ENCODE data around the gene LRRC45. TPM values are rescaled to one million over a fixed set of nuclear protein-coding genes. Genes with fewer than 3 reads are reported as not detected.

Gene LRRC45
- total RNA-seq, 1 experiment from 2014 or later, result 38.1 TPM

DNA sequence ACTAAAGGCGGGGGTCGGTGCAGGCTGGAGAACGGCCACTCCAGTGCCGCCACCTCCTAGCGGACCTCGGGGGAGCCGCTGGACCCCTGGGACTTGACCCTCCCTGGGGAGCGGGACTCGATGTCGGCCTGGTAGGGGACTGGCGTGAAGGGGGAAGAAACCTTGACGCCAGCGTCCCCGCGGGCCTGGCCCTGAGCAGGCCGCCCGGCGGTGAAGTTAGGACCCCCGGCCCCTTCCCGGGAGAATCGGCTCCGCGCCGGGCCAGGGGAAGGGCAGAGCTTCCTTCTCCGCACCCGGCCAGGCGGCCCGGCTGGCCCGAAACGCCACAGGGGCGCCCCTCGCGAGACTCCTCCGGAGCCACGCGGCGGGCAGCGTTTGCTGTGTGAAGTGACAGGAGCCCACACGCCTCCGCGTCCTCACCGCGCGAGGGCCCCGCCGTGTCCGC is 42.1 kb downstream of the LRRC45 start:
- no peak for DNase-seq (ENCODE audit: low spot score)
- H3K27ac Mint-ChIP-seq, result no peak overlapping the region
- POLR2A ChIA-PET, result no interaction called here
- peak; percentile 8; the same call in 1 of the 2 replicates for ATAC-seq
- H3K9me3 Mint-ChIP-seq, result no peaks in the 10 kb centered on the region
- peaks cover under 1% of the 10 kb centered on the region; the same call in 1 of the 2 replicates for H3K36me3 Mint-ChIP-seq
- H3K4me3 Mint-ChIP-seq, result peak overlapping the region; percentile 67
- peaks cover under 1% of the 10 kb centered on the region; the same call in 1 of the 2 replicates for H3K27me3 Mint-ChIP-seq (ENCODE audit: low read depth)
- TF ChIP-seq CREM (CRISPR knock-in tag; IDR thresholded peaks at IDR 0.05) (0 out of 2 replicates have a peak, but pooled peaks have one; percentile 6), ZNF219 (CRISPR knock-in tag; IDR thresholded peaks at IDR 0.05; ENCODE audit: borderline replicate concordance) (no peak), ETV6 (CRISPR knock-in tag; IDR thresholded peaks at IDR 0.05) (no peak)
- TF ChIP-seq, protein P1, sequence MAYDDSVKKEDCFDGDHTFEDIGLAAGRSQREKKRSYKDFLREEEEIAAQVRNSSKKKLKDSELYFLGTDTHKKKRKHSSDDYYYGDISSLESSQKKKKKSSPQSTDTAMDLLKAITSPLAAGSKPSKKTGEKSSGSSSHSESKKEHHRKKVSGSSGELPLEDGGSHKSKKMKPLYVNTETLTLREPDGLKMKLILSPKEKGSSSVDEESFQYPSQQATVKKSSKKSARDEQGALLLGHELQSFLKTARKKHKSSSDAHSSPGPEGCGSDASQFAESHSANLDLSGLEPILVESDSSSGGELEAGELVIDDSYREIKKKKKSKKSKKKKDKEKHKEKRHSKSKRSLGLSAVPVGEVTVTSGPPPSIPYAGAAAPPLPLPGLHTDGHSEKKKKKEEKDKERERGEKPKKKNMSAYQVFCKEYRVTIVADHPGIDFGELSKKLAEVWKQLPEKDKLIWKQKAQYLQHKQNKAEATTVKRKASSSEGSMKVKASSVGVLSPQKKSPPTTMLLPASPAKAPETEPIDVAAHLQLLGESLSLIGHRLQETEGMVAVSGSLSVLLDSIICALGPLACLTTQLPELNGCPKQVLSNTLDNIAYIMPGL (CRISPR knock-in tag; IDR thresholded peaks at IDR 0.05), result 0 out of 2 replicates have a peak, but pooled peaks have one; percentile 11
- TF ChIP-seq, protein P2, sequence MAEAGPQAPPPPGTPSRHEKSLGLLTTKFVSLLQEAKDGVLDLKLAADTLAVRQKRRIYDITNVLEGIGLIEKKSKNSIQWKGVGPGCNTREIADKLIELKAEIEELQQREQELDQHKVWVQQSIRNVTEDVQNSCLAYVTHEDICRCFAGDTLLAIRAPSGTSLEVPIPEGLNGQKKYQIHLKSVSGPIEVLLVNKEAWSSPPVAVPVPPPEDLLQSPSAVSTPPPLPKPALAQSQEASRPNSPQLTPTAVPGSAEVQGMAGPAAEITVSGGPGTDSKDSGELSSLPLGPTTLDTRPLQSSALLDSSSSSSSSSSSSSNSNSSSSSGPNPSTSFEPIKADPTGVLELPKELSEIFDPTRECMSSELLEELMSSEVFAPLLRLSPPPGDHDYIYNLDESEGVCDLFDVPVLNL (CRISPR knock-in tag; IDR thresholded peaks at IDR 0.05; ENCODE audit: borderline replicate concordance, low read depth), result no peak
- TF ChIP-seq, protein P3, sequence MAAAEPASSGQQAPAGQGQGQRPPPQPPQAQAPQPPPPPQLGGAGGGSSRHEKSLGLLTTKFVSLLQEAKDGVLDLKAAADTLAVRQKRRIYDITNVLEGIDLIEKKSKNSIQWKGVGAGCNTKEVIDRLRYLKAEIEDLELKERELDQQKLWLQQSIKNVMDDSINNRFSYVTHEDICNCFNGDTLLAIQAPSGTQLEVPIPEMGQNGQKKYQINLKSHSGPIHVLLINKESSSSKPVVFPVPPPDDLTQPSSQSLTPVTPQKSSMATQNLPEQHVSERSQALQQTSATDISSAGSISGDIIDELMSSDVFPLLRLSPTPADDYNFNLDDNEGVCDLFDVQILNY (CRISPR knock-in tag; IDR thresholded peaks at IDR 0.05), result 0 out of 2 replicates have a peak, but pooled peaks have one; percentile 9
- CTCF ChIA-PET, result interaction anchor here (1.4 to 3.4 kb wide), 3 partner anchors 28 to 89 kb away, joined by 5 to 9 read pairs (median 7); partner anchors contain the start of gene DCXR
- H3K4me1 Mint-ChIP-seq, result 0 out of 2 replicates have a peak, but pooled peaks cover 2% of the 10 kb centered on the region

DNA sequence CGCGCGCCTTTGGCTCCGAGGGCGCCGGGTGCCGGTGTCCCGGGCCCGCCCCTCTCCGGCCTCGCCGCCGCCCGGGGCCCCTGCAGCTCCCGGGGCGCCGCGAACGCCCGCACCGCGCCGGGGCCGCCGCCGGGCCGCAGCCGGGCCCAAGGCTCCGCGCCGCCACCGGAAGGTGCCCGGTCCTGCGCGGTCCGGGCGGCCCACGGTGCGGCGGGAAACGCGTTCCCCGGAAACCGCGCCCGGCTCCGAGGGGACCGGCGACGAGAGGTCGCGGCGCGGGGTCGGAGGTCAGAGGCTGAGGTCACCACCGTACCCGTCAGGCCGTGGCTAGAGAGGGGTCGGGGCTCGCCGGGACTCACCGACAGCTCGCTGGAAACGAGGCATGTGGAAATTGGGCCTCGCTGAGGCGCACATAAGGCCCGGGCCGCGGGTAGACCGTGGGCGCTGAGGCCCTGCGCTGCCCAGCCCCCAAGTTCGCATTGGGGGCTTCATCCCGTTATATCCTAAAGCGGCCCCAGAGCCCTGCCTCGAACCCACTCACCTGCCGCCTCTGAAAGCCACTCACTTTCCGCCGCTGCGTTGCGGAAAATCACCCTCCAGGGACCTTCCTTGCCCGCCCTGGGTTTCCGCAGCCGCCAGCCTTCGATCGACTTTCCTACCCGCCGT is 42.7 kb downstream of the LRRC45 start, which contains the start of gene DUS1L:
DUS1L (minus strand) TSS at position 167 of the 666 bp plus-strand sequence. CDS start 745 bp downstream, outside the sequence.
- DNase-seq (ENCODE audit: low spot score) (peak; percentile 60), ATAC-seq (peak; percentile 78)
- ChIA-PET CTCF (interaction anchor here (1.0 to 3.4 kb wide), 4 partner anchors 11 to 88 kb away, joined by 3 to 9 read pairs (median 6); no protein-coding TSS in a partner anchor), POLR2A (no interaction called here)
- H3K27me3 Mint-ChIP-seq (ENCODE audit: low read depth), result peaks cover 2% of the 10 kb centered on the region; the same call in 1 of the 2 replicates
- H3K4me3 Mint-ChIP-seq, result peak within 1 kb of the TSS; percentile 74
- H3K4me1 Mint-ChIP-seq, result 0 out of 2 replicates have a peak, but pooled peaks cover 2% of the 10 kb centered on the region
- no peak within 1 kb of the TSS for H3K27ac Mint-ChIP-seq
- H3K9me3 Mint-ChIP-seq, result no peaks in the 10 kb centered on the region
- no peaks in the 10 kb centered on the region for H3K36me3 Mint-ChIP-seq
- TF ChIP-seq, protein P4, sequence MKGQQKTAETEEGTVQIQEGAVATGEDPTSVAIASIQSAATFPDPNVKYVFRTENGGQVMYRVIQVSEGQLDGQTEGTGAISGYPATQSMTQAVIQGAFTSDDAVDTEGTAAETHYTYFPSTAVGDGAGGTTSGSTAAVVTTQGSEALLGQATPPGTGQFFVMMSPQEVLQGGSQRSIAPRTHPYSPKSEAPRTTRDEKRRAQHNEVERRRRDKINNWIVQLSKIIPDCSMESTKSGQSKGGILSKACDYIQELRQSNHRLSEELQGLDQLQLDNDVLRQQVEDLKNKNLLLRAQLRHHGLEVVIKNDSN (CRISPR knock-in tag; IDR thresholded peaks at IDR 0.05), result no peak
- peak; percentile 91 for TF ChIP-seq FOXK1 (CRISPR knock-in tag; IDR thresholded peaks at IDR 0.05)
- no peak for TF ChIP-seq TEAD1 (CRISPR knock-in tag; IDR thresholded peaks at IDR 0.05)
- TF ChIP-seq NR2C2 (CRISPR knock-in tag; IDR thresholded peaks at IDR 0.05), result peak; percentile 98
- TF ChIP-seq CBFB (CRISPR knock-in tag; IDR thresholded peaks at IDR 0.05; ENCODE audit: low read depth), result no peak
- peak; percentile 87; the same call in 1 of the 2 replicates for TF ChIP-seq FOXP1 (CRISPR knock-in tag; IDR thresholded peaks at IDR 0.05; ENCODE audit: borderline replicate concordance)
- TF ChIP-seq, protein P5, sequence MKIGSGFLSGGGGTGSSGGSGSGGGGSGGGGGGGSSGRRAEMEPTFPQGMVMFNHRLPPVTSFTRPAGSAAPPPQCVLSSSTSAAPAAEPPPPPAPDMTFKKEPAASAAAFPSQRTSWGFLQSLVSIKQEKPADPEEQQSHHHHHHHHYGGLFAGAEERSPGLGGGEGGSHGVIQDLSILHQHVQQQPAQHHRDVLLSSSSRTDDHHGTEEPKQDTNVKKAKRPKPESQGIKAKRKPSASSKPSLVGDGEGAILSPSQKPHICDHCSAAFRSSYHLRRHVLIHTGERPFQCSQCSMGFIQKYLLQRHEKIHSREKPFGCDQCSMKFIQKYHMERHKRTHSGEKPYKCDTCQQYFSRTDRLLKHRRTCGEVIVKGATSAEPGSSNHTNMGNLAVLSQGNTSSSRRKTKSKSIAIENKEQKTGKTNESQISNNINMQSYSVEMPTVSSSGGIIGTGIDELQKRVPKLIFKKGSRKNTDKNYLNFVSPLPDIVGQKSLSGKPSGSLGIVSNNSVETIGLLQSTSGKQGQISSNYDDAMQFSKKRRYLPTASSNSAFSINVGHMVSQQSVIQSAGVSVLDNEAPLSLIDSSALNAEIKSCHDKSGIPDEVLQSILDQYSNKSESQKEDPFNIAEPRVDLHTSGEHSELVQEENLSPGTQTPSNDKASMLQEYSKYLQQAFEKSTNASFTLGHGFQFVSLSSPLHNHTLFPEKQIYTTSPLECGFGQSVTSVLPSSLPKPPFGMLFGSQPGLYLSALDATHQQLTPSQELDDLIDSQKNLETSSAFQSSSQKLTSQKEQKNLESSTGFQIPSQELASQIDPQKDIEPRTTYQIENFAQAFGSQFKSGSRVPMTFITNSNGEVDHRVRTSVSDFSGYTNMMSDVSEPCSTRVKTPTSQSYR (CRISPR knock-in tag; IDR thresholded peaks at IDR 0.05), result 0 out of 2 replicates have a peak, but pooled peaks have one; percentile 23
- TF ChIP-seq, protein P1 (CRISPR knock-in tag; IDR thresholded peaks at IDR 0.05), result peak; percentile 81; the same call in 1 of the 2 replicates
- TF ChIP-seq NFYB (CRISPR knock-in tag; conservative IDR thresholded peaks at IDR 0.05; ENCODE audit: low read depth), result peak; percentile 25; the same call in 1 of the 2 replicates
- TF ChIP-seq MYBL2 (CRISPR knock-in tag; IDR thresholded peaks at IDR 0.05), result peak; percentile 60; the same call in 1 of the 2 replicates
- TF ChIP-seq, protein P6, sequence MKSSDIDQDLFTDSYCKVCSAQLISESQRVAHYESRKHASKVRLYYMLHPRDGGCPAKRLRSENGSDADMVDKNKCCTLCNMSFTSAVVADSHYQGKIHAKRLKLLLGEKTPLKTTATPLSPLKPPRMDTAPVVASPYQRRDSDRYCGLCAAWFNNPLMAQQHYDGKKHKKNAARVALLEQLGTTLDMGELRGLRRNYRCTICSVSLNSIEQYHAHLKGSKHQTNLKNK (CRISPR knock-in tag; IDR thresholded peaks at IDR 0.05), result no peak
- TF ChIP-seq, protein P7, sequence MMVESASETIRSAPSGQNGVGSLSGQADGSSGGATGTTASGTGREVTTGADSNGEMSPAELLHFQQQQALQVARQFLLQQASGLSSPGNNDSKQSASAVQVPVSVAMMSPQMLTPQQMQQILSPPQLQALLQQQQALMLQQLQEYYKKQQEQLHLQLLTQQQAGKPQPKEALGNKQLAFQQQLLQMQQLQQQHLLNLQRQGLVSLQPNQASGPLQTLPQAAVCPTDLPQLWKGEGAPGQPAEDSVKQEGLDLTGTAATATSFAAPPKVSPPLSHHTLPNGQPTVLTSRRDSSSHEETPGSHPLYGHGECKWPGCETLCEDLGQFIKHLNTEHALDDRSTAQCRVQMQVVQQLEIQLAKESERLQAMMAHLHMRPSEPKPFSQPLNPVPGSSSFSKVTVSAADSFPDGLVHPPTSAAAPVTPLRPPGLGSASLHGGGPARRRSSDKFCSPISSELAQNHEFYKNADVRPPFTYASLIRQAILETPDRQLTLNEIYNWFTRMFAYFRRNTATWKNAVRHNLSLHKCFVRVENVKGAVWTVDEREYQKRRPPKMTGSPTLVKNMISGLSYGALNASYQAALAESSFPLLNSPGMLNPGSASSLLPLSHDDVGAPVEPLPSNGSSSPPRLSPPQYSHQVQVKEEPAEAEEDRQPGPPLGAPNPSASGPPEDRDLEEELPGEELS (CRISPR knock-in tag; IDR thresholded peaks at IDR 0.05), result peak; percentile 55; the same call in 1 of the 2 replicates
- peak; percentile 88 for TF ChIP-seq SP1 (CRISPR knock-in tag; conservative IDR thresholded peaks at IDR 0.05)
- no peak for TF ChIP-seq RORB (CRISPR knock-in tag; IDR thresholded peaks at IDR 0.05)
- TF ChIP-seq JUN (CRISPR knock-in tag; IDR thresholded peaks at IDR 0.05), result no peak
- 0 out of 2 replicates have a peak, but pooled peaks have one; percentile 92 for TF ChIP-seq KAT7 (CRISPR knock-in tag; IDR thresholded peaks at IDR 0.05; ENCODE audit: borderline replicate concordance)

All from WTC11 (cell line).